GM23338 (cell line): ENCODE data around the gene ZNF644.

Source experiments
- CREB1 ChIP-seq: fragments of 250-450 bp; sonication (Bioruptor Pico); IDR thresholded peaks from 2 replicates; pipeline ENCODE4 v1.5.0; 2020; ENCODE audit warnings: low read depth, mild to moderate bottlenecking, moderate library complexity
- CTCF ChIP-seq, 2 experiments: fragments of 200-600 bp in 1 of 2; sonication (generic) in 1 of 2; conservative IDR thresholded peaks; 2 replicates each; pipeline versions ENCODE4 v1.5.1 to v1.6.1; 2016 to 2017; ENCODE audit warnings: antibody characterized with exemption in 2 of 2, low read depth in 2 of 2, mild to moderate bottlenecking in 2 of 2, moderate library complexity in 1 of 2
- ETS1 ChIP-seq: IDR thresholded peaks from 2 replicates; pipeline ENCODE4 v1.6.1; 2016; ENCODE audit warnings: antibody characterized with exemption
- EZH2 ChIP-seq: fragments of 200-600 bp; sonication (generic); IDR thresholded peaks from one replicate; pipeline ENCODE4 v1.8.0; 2017; ENCODE audit warnings: antibody characterized with exemption, mild to moderate bottlenecking, low read depth; ENCODE audit not compliant: unreplicated experiment
- EZH2phosphoT487 ChIP-seq: fragments of 200-600 bp; sonication (generic); IDR thresholded peaks from one replicate; pipeline ENCODE4 v1.8.1; 2018; ENCODE audit warnings: antibody characterized with exemption; ENCODE audit not compliant: unreplicated experiment
- JUNB ChIP-seq: IDR thresholded peaks from one replicate; pipeline ENCODE4 v1.6.1; 2016; ENCODE audit warnings: antibody characterized with exemption; ENCODE audit not compliant: unreplicated experiment
- NANOG ChIP-seq: IDR thresholded peaks from 2 replicates; pipeline ENCODE4 v1.6.1; 2016; ENCODE audit warnings: antibody characterized with exemption, borderline replicate concordance
- POLR2AphosphoS5 ChIP-seq: IDR thresholded peaks from 2 replicates; pipeline ENCODE4 v1.6.1; 2016; ENCODE audit warnings: antibody characterized with exemption, low read depth
- REST ChIP-seq: IDR thresholded peaks from one replicate; pipeline ENCODE4 v1.6.1; 2018; ENCODE audit warnings: antibody characterized with exemption; ENCODE audit not compliant: unreplicated experiment
- STAT1 ChIP-seq: IDR thresholded peaks from one replicate; pipeline ENCODE4 v1.6.1; 2016; ENCODE audit warnings: antibody characterized with exemption; ENCODE audit not compliant: unreplicated experiment
- ZNF114 ChIP-seq: fragments of 250-450 bp; sonication (Bioruptor Pico); IDR thresholded peaks from 2 replicates; pipeline ENCODE4 v1.5.0; 2020; ENCODE audit warnings: mild to moderate bottlenecking, moderate library complexity

GRCh38 chr1:91004145-91004544 lies 17.7 kb downstream of the ZNF644 start:
- TF ChIP-seq CTCF (conservative IDR thresholded peaks at IDR 0.05; ENCODE audit: low read depth in 2 of 2) (no peak), EZH2 (no peak), EZH2phosphoT487 (no peak), CREB1 (no peak), REST (no peak), POLR2AphosphoS5 (no peak), ETS1 (no peak), ZNF114 (CRISPR knock-in tag) (no peak), NANOG (no peak), JUNB (no peak), STAT1 (no peak)
